Astrocyte (in vitro differentiated cells and primary cell): ENCODE measurements around the gene THEM5. TPM values are rescaled to one million over a fixed set of nuclear protein-coding genes. Genes with fewer than 3 reads are reported as not detected.

Experiments
- DNase-seq: peaks from one replicate; pipeline ENCODE4 v3.0.0-alpha.2; 2010; ENCODE audit warnings: low read depth
- FAIRE-seq: peaks from 2 replicates; lab custom pipeline; 2011; peaks lifted over from hg19 to GRCh38; lab: Jason Lieb, UNC
- H2AFZ ChIP-seq: 2 replicates; pipeline ENCODE4 v1.6.0; 2012; ENCODE audit warnings: low read depth, low read length, inconsistent platforms
- H3K27ac ChIP-seq: 2 replicates; pipeline ENCODE4 v1.5.1; 2011; ENCODE audit warnings: low read depth, low read length, inconsistent platforms
- H3K27me3 ChIP-seq: 2 replicates; pipeline ENCODE4 v1.6.0; 2011; ENCODE audit warnings: low read length, inconsistent platforms; ENCODE audit not compliant: insufficient read depth
- H3K36me3 ChIP-seq: 2 replicates; pipeline ENCODE4 v1.5.1; 2011; ENCODE audit warnings: low read length, inconsistent platforms; ENCODE audit not compliant: insufficient read depth
- H3K4me1 ChIP-seq: 2 replicates; pipeline ENCODE4 v1.5.1; 2011; ENCODE audit warnings: low read length, inconsistent platforms; ENCODE audit not compliant: insufficient read depth
- H3K4me2 ChIP-seq: 2 replicates; pipeline ENCODE4 v1.6.0; 2012; ENCODE audit warnings: low read length, inconsistent platforms
- H3K4me3 ChIP-seq: 2 replicates; pipeline ENCODE4 v1.5.1; 2011; ENCODE audit warnings: low read depth, mild to moderate bottlenecking, low read length, inconsistent platforms; ENCODE audit not compliant: insufficient read depth
- H3K79me2 ChIP-seq: 2 replicates; pipeline ENCODE4 v1.6.0; 2012; ENCODE audit warnings: mild to moderate bottlenecking, low read length, inconsistent platforms; ENCODE audit not compliant: insufficient read depth
- H3K9ac ChIP-seq: 2 replicates; pipeline ENCODE4 v1.6.0; 2012; ENCODE audit warnings: mild to moderate bottlenecking, low read length, inconsistent platforms
- H3K9me3 ChIP-seq: 2 replicates; pipeline ENCODE4 v1.5.1; 2012; ENCODE audit warnings: low read depth, mild to moderate bottlenecking, low read length, inconsistent platforms; ENCODE audit not compliant: insufficient read depth
- H4K20me1 ChIP-seq: 2 replicates; pipeline ENCODE4 v1.6.0; 2012; ENCODE audit warnings: low read length, inconsistent platforms; ENCODE audit not compliant: insufficient read depth
- H3K27ac Mint-ChIP-seq: one replicate; pipeline ENCODE4 v1.8.0; 2021; ENCODE audit warnings: mild to moderate bottlenecking, mixed read lengths; ENCODE audit not compliant: unreplicated experiment
- H3K27me3 Mint-ChIP-seq: one replicate; pipeline ENCODE4 v1.8.0; 2021; ENCODE audit warnings: low read depth, mixed read lengths; ENCODE audit not compliant: unreplicated experiment
- H3K36me3 Mint-ChIP-seq: one replicate; pipeline ENCODE4 v1.8.0; 2021; ENCODE audit warnings: low read depth, mixed read lengths; ENCODE audit not compliant: unreplicated experiment
- H3K4me1 Mint-ChIP-seq: one replicate; pipeline ENCODE4 v1.8.0; 2021; ENCODE audit warnings: low read depth, mixed read lengths; ENCODE audit not compliant: unreplicated experiment
- H3K4me3 Mint-ChIP-seq: one replicate; pipeline ENCODE4 v1.8.0; 2021; ENCODE audit warnings: mild to moderate bottlenecking, moderate library complexity, mixed read lengths; ENCODE audit not compliant: unreplicated experiment
- H3K9me3 Mint-ChIP-seq: one replicate; pipeline ENCODE4 v1.8.0; 2021; ENCODE audit warnings: mild to moderate bottlenecking, mixed read lengths; ENCODE audit not compliant: unreplicated experiment
- EZH2 ChIP-seq: IDR thresholded peaks from 2 replicates; pipeline ENCODE4 v1.6.1; 2012; ENCODE audit warnings: mild to moderate bottlenecking, low read length, inconsistent platforms; ENCODE audit not compliant: insufficient read depth
- total RNA-seq: library from RNA; stranded (reverse); gene quantifications from 2 replicates; pipeline ENCODE4 v1.2.1, GENCODE V29; 2021
- TF ChIP-seq, protein P1 (sequence below): IDR thresholded peaks from 2 replicates; pipeline ENCODE4 v1.5.1; 2011; ENCODE audit warnings: low read depth, mild to moderate bottlenecking, inconsistent platforms, low read length, moderate library complexity; ENCODE audit not compliant: insufficient read depth

THEM5 gene
- total RNA-seq, 1 donor from 2014 or later: not detected

DNA sequence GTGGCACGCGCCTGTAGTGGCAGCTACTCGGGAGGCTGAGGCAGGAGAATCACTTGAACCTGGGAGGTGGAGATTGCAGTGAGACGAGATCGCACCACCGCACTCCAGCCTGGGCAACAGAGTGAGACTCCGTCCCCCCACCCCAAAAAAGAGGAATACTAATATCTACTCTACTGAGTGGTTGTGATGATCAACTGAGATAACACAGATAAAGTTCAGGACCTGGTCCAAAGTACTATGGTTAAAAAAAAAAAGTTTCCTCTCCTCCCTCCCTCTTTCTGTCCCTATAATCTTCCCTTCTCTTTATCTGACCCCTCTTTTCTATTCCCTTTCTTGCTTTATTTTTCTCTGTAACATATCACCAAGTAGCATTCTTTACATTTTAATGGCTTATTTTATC is 17.9 kb downstream of the THEM5 start:
- H3K4me2 ChIP-seq: no peak overlapping the region
- TF ChIP-seq, protein P1, sequence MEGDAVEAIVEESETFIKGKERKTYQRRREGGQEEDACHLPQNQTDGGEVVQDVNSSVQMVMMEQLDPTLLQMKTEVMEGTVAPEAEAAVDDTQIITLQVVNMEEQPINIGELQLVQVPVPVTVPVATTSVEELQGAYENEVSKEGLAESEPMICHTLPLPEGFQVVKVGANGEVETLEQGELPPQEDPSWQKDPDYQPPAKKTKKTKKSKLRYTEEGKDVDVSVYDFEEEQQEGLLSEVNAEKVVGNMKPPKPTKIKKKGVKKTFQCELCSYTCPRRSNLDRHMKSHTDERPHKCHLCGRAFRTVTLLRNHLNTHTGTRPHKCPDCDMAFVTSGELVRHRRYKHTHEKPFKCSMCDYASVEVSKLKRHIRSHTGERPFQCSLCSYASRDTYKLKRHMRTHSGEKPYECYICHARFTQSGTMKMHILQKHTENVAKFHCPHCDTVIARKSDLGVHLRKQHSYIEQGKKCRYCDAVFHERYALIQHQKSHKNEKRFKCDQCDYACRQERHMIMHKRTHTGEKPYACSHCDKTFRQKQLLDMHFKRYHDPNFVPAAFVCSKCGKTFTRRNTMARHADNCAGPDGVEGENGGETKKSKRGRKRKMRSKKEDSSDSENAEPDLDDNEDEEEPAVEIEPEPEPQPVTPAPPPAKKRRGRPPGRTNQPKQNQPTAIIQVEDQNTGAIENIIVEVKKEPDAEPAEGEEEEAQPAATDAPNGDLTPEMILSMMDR: no peak
- no peak for TF ChIP-seq EZH2
- no peak overlapping the region for H2AFZ ChIP-seq
- H3K4me1 ChIP-seq: peaks cover 21% of the 10 kb centered on the region
- Mint-ChIP-seq H3K9me3 (no peaks in the 10 kb centered on the region), H3K4me1 (peaks cover 20% of the 10 kb centered on the region), H3K36me3 (no peaks in the 10 kb centered on the region), H3K27me3 (peaks cover 33% of the 10 kb centered on the region), H3K4me3 (no peak overlapping the region), H3K27ac (no peak overlapping the region)
- DNase-seq (no peak), FAIRE-seq (no peak)
- H3K9me3 ChIP-seq: no peaks in the 10 kb centered on the region
- no peaks in the 10 kb centered on the region for H3K36me3 ChIP-seq
- H3K79me2 ChIP-seq: no peaks in the 10 kb centered on the region
- peaks cover 21% of the 10 kb centered on the region for H3K27me3 ChIP-seq
- H3K27ac ChIP-seq: no peak overlapping the region
- H3K9ac ChIP-seq: no peak overlapping the region
- H4K20me1 ChIP-seq: peaks cover 13% of the 10 kb centered on the region
- no peak overlapping the region for H3K4me3 ChIP-seq

DNA sequence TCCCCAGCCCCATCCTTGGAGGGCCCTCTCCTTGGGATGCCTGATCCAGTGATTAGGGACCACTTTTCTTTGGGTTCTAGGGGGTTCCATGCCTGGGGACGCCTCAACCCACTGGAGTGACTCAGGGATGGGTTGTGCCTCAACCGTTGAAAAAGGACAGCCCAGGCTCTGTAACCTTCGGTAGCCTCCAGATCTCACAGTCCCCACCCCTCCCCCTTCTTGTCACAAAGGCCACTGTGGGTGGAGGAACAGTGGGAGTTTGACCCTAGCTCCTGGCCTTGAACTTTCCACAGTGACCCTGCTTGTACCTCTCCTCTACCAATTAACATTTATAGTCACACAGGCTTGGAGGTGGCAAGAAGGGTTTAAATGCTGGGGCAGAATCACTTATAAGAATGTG is 19.3 kb downstream of the THEM5 start:
- TF ChIP-seq, protein P1: no peak
- TF ChIP-seq EZH2: no peak
- DNase-seq: no peak
- Histone ChIP-seq H4K20me1 (peaks cover 7% of the 10 kb centered on the region), H3K9me3 (no peaks in the 10 kb centered on the region), H3K27ac (no peak overlapping the region), H3K27me3 (peaks cover 15% of the 10 kb centered on the region), H3K4me3 (no peak overlapping the region), H2AFZ (no peak overlapping the region), H3K4me1 (peaks cover 7% of the 10 kb centered on the region), H3K4me2 (no peak overlapping the region), H3K79me2 (no peaks in the 10 kb centered on the region), H3K36me3 (no peaks in the 10 kb centered on the region), H3K9ac (no peak overlapping the region)
- H3K4me3 Mint-ChIP-seq: no peak overlapping the region
- no peak for FAIRE-seq
- no peaks in the 10 kb centered on the region for H3K36me3 Mint-ChIP-seq
- peaks cover 14% of the 10 kb centered on the region for H3K4me1 Mint-ChIP-seq
- no peak overlapping the region for H3K27ac Mint-ChIP-seq
- H3K9me3 Mint-ChIP-seq: no peaks in the 10 kb centered on the region
- H3K27me3 Mint-ChIP-seq: peaks cover 40% of the 10 kb centered on the region

DNA sequence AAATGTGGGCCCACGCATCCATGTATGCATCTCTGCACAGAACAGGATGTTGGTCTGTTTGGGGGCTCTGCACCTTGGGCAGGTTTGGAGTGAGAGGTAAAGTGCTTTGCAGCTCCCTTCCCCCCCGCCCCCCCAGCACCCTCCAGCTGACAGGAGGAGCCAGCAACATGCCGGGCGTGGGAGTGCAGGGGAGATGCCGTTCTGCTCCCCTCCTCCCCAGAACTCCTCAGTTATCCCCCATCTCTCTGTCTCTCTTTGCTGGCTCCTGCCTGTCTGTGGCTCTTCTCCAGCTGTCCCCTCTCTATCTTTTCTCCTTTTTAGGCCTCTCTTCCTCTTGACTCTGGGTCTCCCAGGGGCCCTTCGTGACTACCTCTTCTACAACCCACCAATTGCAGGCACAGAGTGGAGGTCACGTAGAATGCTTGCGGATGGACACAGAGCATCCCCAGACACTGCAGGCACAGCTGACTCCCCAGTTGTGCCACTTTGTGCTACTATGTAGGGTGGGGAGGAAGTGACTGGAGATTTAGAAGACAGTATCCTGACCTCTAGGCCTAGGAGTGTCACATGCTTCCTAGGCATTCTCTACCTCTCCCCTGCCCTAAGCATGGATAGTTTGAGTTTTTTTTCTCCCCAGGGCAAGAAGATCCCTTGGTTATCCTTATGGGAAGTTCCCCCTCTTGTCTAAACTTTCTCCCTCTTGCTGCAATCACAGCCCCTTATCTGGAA is 20.2 kb downstream of the THEM5 start:
- no peak overlapping the region for H3K9ac ChIP-seq
- no peak overlapping the region for H3K4me2 ChIP-seq
- H3K27me3 Mint-ChIP-seq: peaks cover 40% of the 10 kb centered on the region
- H3K4me1 Mint-ChIP-seq: peaks cover 17% of the 10 kb centered on the region
- H3K9me3 ChIP-seq: no peaks in the 10 kb centered on the region
- DNase-seq (no peak), FAIRE-seq (no peak)
- no peaks in the 10 kb centered on the region for H3K9me3 Mint-ChIP-seq
- no peak overlapping the region for H2AFZ ChIP-seq
- H3K27ac ChIP-seq: no peak overlapping the region
- peaks cover 9% of the 10 kb centered on the region for H3K27me3 ChIP-seq
- no peaks in the 10 kb centered on the region for H3K79me2 ChIP-seq
- no peak for TF ChIP-seq EZH2
- TF ChIP-seq, protein P1: no peak
- no peak overlapping the region for H3K27ac Mint-ChIP-seq
- H3K4me1 ChIP-seq: peaks cover 4% of the 10 kb centered on the region
- H4K20me1 ChIP-seq: peaks cover 7% of the 10 kb centered on the region
- H3K4me3 Mint-ChIP-seq: no peak overlapping the region
- H3K36me3 Mint-ChIP-seq: no peaks in the 10 kb centered on the region
- no peak overlapping the region for H3K4me3 ChIP-seq
- no peaks in the 10 kb centered on the region for H3K36me3 ChIP-seq
